Caco-2 (cell line): ENCODE data around the gene SLC9A3. TPM values are rescaled to one million over a fixed set of nuclear protein-coding genes. Genes with fewer than 3 reads are reported as not detected.

Experiments used
- BruUV-seq: library from RNA; stranded (reverse); fragments of 400-500 nt; replicated peaks from 2 replicates; lab custom pipeline; 2021; lab: Mats Ljungman, UMichigan
- CTCF ChIA-PET: fragments of 300-600 bp; sonication (Branson Sonifier 250); formaldehyde crosslinking; loops from one replicate; lab custom pipeline; 2022; ENCODE audit warnings: antibody characterized with exemption; lab: Charles Lee
- POLR2A ChIA-PET: fragments of 300-600 bp; sonication (Branson Sonifier 250); formaldehyde crosslinking; loops from one replicate; lab custom pipeline; 2022; ENCODE audit warnings: antibody characterized with exemption; lab: Charles Lee
- DNase-seq, 2 experiments: peaks; one replicate each; pipeline versions ENCODE4 v3.0.0 to v3.0.0-alpha.2; 2020 to 2022
- H3K27me3 ChIP-seq: replicated peaks from 2 replicates; pipeline ENCODE4 v1.6.0; 2011; ENCODE audit warnings: low read length; ENCODE audit not compliant: control insufficient read depth, insufficient read depth
- H3K36me3 ChIP-seq: 2 replicates; pipeline ENCODE4 v1.5.1; 2011; ENCODE audit warnings: low read length; ENCODE audit not compliant: control insufficient read depth, insufficient read depth
- H3K4me1 ChIP-seq: fragments of 250-450 bp; sonication (Bioruptor Pico); 2 replicates; pipeline ENCODE4 v1.5.1; 2020; ENCODE audit warnings: mild to moderate bottlenecking
- H3K4me3 ChIP-seq: 2 replicates; pipeline ENCODE4 v1.5.1; 2011; ENCODE audit warnings: low read depth, mild to moderate bottlenecking, control low read depth, low read length
- H3K9me3 ChIP-seq: fragments of 250-450 bp; sonication (Bioruptor Pico); 2 replicates; pipeline ENCODE4 v1.5.1; 2020; ENCODE audit warnings: mild to moderate bottlenecking, moderate library complexity
- H3K27ac Mint-ChIP-seq: one replicate; pipeline ENCODE4 v1.8.0; 2022; ENCODE audit warnings: mixed read lengths; ENCODE audit not compliant: unreplicated experiment
- H3K27me3 Mint-ChIP-seq: one replicate; pipeline ENCODE4 v1.8.0; 2022; ENCODE audit warnings: mixed read lengths; ENCODE audit not compliant: insufficient read depth, unreplicated experiment
- H3K36me3 Mint-ChIP-seq: one replicate; pipeline ENCODE4 v1.8.0; 2022; ENCODE audit warnings: mild to moderate bottlenecking, mixed read lengths; ENCODE audit not compliant: insufficient read depth, unreplicated experiment
- H3K4me1 Mint-ChIP-seq: one replicate; pipeline ENCODE4 v1.8.0; 2022; ENCODE audit warnings: low read depth, mixed read lengths; ENCODE audit not compliant: unreplicated experiment
- H3K4me3 Mint-ChIP-seq: one replicate; pipeline ENCODE4 v1.8.0; 2022; ENCODE audit warnings: mild to moderate bottlenecking, moderate library complexity, mixed read lengths; ENCODE audit not compliant: unreplicated experiment
- H3K9me3 Mint-ChIP-seq: one replicate; pipeline ENCODE4 v1.8.0; 2022; ENCODE audit warnings: mixed read lengths; ENCODE audit not compliant: unreplicated experiment
- intact Hi-C: fragments of 100-400 bp; cut with micrococcal nuclease; formaldehyde crosslinking; loops from one replicate; pipeline ENCODE4 v1.10.0; 2022; ENCODE audit not compliant: unreplicated experiment
- total RNA-seq: library from RNA; stranded (reverse); gene quantifications from 2 replicates; pipeline ENCODE4 v1.2.3, GENCODE V29; 2022
- TF ChIP-seq, protein P1 (sequence below), 2 experiments: fragments of 200-600 bp in 1 of 2; IDR thresholded peaks; 1 replicate in 1 of 2; 2 replicates in 1 of 2; pipeline versions ENCODE4 v1.5.1 to v1.8.0; 2011 to 2022; ENCODE audit warnings: antibody characterized with exemption in 1 of 2, control low read depth in 1 of 2, inconsistent platforms in 1 of 2, low read depth in 1 of 2, low read length in 1 of 2, mild to moderate bottlenecking in 1 of 2, moderate library complexity in 1 of 2; ENCODE audit not compliant: insufficient read depth in 1 of 2, severe bottlenecking in 1 of 2, unreplicated experiment in 1 of 2

The SLC9A3 gene
- total RNA-seq, 1 experiment from 2014 or later = 3.4 TPM

DNA sequence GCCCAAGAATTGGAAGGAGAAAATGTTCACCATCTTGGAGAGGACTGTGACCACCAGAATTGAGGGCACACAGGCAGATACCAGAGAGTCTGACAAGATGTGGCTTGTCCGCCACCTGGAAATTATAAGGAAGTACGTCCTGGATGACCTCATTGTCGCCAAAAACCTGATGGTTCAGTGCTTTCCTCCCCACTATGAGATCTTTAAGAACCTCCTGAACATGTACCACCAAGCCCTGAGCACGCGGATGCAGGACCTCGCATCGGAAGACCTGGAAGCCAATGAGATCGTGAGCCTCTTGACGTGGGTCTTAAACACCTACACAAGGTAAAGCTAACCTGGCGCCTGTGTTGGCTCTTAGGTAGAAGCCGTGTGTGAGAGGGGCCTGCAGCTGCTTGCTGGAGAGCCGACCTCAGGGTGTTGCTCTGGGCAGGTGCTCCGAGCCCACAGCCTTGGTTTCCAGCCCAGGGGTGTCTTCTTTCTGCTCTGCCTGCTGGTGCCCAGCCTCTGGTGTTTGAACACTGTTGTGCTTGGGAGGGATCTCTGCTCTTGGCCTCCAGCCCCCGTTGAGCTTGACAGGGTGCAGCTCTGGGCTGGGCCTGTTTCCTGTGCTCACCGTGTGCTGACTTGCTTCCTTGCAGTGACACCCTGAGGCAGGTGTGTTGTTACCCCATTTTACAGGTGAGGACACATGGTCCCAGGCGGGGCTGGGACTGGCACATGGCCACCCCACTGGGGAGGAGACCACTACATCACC lies 70.3 kb downstream of the SLC9A3 start:
- TF ChIP-seq, protein P1, sequence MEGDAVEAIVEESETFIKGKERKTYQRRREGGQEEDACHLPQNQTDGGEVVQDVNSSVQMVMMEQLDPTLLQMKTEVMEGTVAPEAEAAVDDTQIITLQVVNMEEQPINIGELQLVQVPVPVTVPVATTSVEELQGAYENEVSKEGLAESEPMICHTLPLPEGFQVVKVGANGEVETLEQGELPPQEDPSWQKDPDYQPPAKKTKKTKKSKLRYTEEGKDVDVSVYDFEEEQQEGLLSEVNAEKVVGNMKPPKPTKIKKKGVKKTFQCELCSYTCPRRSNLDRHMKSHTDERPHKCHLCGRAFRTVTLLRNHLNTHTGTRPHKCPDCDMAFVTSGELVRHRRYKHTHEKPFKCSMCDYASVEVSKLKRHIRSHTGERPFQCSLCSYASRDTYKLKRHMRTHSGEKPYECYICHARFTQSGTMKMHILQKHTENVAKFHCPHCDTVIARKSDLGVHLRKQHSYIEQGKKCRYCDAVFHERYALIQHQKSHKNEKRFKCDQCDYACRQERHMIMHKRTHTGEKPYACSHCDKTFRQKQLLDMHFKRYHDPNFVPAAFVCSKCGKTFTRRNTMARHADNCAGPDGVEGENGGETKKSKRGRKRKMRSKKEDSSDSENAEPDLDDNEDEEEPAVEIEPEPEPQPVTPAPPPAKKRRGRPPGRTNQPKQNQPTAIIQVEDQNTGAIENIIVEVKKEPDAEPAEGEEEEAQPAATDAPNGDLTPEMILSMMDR (IDR thresholded peaks at IDR 0.05; ENCODE audit: insufficient read depth in 1 of 2, low read depth in 1 of 2, low read length in 1 of 2, severe bottlenecking in 1 of 2, unreplicated experiment in 1 of 2) = no peak

DNA sequence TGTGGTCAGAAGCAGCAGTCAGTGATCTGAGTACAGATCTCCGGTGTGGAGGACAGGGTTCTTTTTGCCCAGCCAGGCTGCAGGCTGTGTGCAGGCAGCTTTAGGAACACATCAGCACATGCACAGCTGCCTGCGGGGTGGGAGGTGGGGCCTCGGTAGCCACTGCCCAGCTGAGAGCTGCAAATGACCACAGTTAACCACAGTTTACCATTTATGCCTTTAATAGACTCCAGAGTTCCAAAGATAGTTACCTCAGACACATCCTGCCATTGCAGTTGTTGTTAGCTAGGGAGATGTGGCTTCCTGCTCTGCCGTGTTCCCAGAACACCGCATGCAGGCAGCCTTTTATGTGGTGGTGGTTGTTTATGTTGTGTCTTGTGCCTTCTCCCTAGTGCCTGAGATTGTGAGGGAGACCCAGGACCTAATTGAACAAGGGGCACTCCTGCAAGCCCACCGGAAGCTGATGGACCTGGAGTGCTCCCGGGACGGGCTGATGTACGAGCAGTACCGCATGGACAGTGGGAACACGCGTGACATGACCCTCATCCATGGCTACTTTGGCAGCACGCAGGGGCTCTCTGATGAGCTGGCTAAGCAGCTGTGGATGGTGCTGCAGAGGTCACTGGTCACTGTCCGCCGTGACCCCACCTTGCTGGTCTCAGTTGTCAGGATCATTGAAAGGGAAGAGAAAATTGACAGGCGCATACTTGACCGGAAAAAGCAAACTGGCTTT lies 71.1 kb downstream of the SLC9A3 start:
- H3K36me3 Mint-ChIP-seq = peaks cover 78% of the 10 kb centered on the region
- BruUV-seq = no TSS peak

More for the DNA sequence above, 70.3 kb downstream of the SLC9A3 start:
- Histone ChIP-seq H3K4me1 (peaks cover 7% of the 10 kb centered on the region; the same call in 1 of the 2 replicates), H3K27me3 (no peaks in the 10 kb centered on the region), H3K9me3 (peaks cover 5% of the 10 kb centered on the region; the same call in 1 of the 2 replicates), H3K4me3 (no peak overlapping the region), H3K36me3 (no peaks in the 10 kb centered on the region; the same call in none of the 2 replicates)
- no peak for DNase-seq
- Mint-ChIP-seq H3K27me3 (no peaks in the 10 kb centered on the region), H3K9me3 (peaks cover 13% of the 10 kb centered on the region), H3K27ac (no peak overlapping the region), H3K36me3 (peaks cover 71% of the 10 kb centered on the region), H3K4me1 (no peaks in the 10 kb centered on the region), H3K4me3 (no peak overlapping the region)
- POLR2A ChIA-PET = no interaction called here
- CTCF ChIA-PET = no interaction called here
- BruUV-seq = no TSS peak
- intact Hi-C loops = no loop called here

More for the DNA sequence above, 71.1 kb downstream of the SLC9A3 start:
- CTCF ChIA-PET = no interaction called here
- Mint-ChIP-seq H3K27me3 (no peaks in the 10 kb centered on the region), H3K4me3 (no peak overlapping the region), H3K27ac (no peak overlapping the region), H3K4me1 (no peaks in the 10 kb centered on the region), H3K9me3 (peaks cover 13% of the 10 kb centered on the region)
- 0 out of 2 replicates have a peak, but pooled peaks cover 1% of the 10 kb centered on the region for H3K4me1 ChIP-seq
- no peak overlapping the region for H3K4me3 ChIP-seq
- H3K9me3 ChIP-seq = peaks cover 5% of the 10 kb centered on the region; the same call in 1 of the 2 replicates
- peaks cover under 1% of the 10 kb centered on the region for H3K36me3 ChIP-seq
- POLR2A ChIA-PET = no interaction called here
- peak in 1 of 2 experiments; percentile 10 for DNase-seq
- no peaks in the 10 kb centered on the region for H3K27me3 ChIP-seq
- intact Hi-C loops = no loop called here
- TF ChIP-seq, protein P1 (IDR thresholded peaks at IDR 0.05; ENCODE audit: insufficient read depth in 1 of 2, low read depth in 1 of 2, low read length in 1 of 2, severe bottlenecking in 1 of 2, unreplicated experiment in 1 of 2) = no peak
